ENCODE data around the gene IFITM5.

The IFITM5 gene

DNA sequence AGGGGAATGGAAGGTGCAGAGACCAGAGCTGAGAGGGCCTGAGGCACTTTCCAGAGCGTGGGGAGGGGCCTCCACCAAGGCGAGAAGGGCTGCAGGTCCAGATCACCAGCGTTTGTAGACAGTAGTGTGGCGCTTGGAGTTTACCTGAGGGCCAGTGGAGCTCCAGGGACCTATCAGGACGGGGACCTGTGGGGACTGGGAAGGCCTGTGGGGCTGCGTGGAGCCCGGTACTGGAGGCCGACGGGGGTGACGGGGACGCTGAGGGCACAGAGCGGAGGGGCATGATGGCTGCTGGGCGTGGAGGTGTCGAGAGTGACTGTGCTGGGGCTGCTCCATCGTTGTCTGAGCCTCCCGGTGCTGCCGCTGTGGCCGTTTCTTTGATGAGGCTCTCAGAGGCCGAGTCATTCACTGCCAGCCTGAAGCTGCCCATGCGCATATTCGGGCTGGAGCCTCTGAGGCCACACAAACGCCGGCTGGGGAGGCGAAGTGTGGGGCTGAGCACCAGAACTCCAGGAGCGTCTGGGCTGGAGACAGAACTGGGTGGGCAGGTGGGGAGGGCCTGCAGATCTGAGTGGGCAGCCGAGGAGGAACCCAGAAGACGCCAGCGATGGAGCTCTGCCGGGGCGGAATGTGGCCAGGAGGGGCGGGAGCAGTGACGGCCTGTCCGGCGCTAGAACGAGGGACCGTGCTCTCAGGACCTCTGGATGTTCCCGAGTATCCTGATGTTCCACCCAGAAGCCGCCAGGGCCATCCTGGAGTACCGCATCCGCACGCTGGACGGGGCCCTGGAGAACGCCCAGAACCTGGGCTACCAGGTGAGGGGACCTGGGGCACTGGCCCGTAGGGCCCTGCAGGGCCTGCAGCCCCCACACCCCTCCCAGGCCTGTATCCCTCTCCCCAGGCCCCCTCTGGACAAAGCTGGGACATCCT lies 7.8 kb downstream of the IFITM5 start:
- no peaks in the 10 kb centered on the region for H3K27me3 ChIP-seq (ENCODE audit: insufficient read depth, low read length, poor library complexity)
- H3K79me2 ChIP-seq (ENCODE audit: control insufficient read depth, insufficient read depth, low read length): no peaks in the 10 kb centered on the region
- H3K79me1 ChIP-seq (ENCODE audit: low read length): peaks cover 1% of the 10 kb centered on the region
- peak overlapping the region; percentile 71 for H3K9ac ChIP-seq (ENCODE audit: low read length)
- H3K23ac ChIP-seq (ENCODE audit: low read length): peak overlapping the region; percentile 98
- H3K36me3 ChIP-seq (ENCODE audit: control insufficient read depth, insufficient read depth, low read length): peaks cover 8% of the 10 kb centered on the region
- H3K27ac ChIP-seq (ENCODE audit: low read depth, low read length): peak overlapping the region; percentile 58
- H3K4me2 ChIP-seq (ENCODE audit: low read length): peak overlapping the region; percentile 40
- WGBS (ENCODE audit: extremely low coverage, insufficient coverage, low lambda C conversion rate): no CpG with 5 or more reads among the region's 44 CpGs
- H4K8ac ChIP-seq (ENCODE audit: low read depth, low read length): no peak overlapping the region
- H2BK5ac ChIP-seq (ENCODE audit: low read length): peak overlapping the region; percentile 67
- H3K56ac ChIP-seq (ENCODE audit: low read length): peak overlapping the region; percentile 77
- peaks cover 12% of the 10 kb centered on the region for H3K4me1 ChIP-seq (ENCODE audit: control insufficient read depth, low read depth, low read length)
- no peak overlapping the region for H3K18ac ChIP-seq (ENCODE audit: low read length)
- peak overlapping the region; percentile 69 for H2AK5ac ChIP-seq (ENCODE audit: low read length)
- DNase-seq: peak; percentile 70
- no peak overlapping the region for H2BK15ac ChIP-seq (replicated peaks; ENCODE audit: low read depth)
- H3K4ac ChIP-seq (ENCODE audit: low read depth, low read length): no peak overlapping the region
- no peak overlapping the region for H3K4me3 ChIP-seq (ENCODE audit: low read length)
- H2BK120ac ChIP-seq (ENCODE audit: low read depth, low read length): no peak overlapping the region
- no peak overlapping the region for H4K5ac ChIP-seq (ENCODE audit: low read length)

GRCh38 chr11:290621-291231 lies 8.6 kb downstream of the IFITM5 start:
- H2AK5ac ChIP-seq (ENCODE audit: low read length): no peak overlapping the region
- peaks cover 1% of the 10 kb centered on the region for H3K79me1 ChIP-seq (ENCODE audit: low read length)
- no peaks in the 10 kb centered on the region for H3K79me2 ChIP-seq (ENCODE audit: control insufficient read depth, insufficient read depth, low read length)
- WGBS (ENCODE audit: extremely low coverage, insufficient coverage, low lambda C conversion rate): no CpG with 5 or more reads among the region's 13 CpGs
- no peak overlapping the region for H3K4me3 ChIP-seq (ENCODE audit: low read length)
- H3K23ac ChIP-seq (ENCODE audit: low read length): peak overlapping the region; percentile 66
- peaks cover 8% of the 10 kb centered on the region for H3K36me3 ChIP-seq (ENCODE audit: control insufficient read depth, insufficient read depth, low read length)
- no peak overlapping the region for H4K5ac ChIP-seq (ENCODE audit: low read length)
- no peak overlapping the region for H3K4ac ChIP-seq (ENCODE audit: low read depth, low read length)
- no peak overlapping the region for H3K18ac ChIP-seq (ENCODE audit: low read length)
- no peak overlapping the region for H2BK15ac ChIP-seq (replicated peaks; ENCODE audit: low read depth)
- H3K4me2 ChIP-seq (ENCODE audit: low read length): peak overlapping the region; percentile 40
- peak overlapping the region; percentile 71 for H3K9ac ChIP-seq (ENCODE audit: low read length)
- no peak overlapping the region for H4K8ac ChIP-seq (ENCODE audit: low read depth, low read length)
- peak overlapping the region; percentile 58 for H3K27ac ChIP-seq (ENCODE audit: low read depth, low read length)
- DNase-seq: no peak
- H3K56ac ChIP-seq (ENCODE audit: low read length): peak overlapping the region; percentile 77
- H3K27me3 ChIP-seq (ENCODE audit: insufficient read depth, low read length, poor library complexity): no peaks in the 10 kb centered on the region
- H2BK120ac ChIP-seq (ENCODE audit: low read depth, low read length): no peak overlapping the region
- peaks cover 12% of the 10 kb centered on the region for H3K4me1 ChIP-seq (ENCODE audit: control insufficient read depth, low read depth, low read length)
- no peak overlapping the region for H2BK5ac ChIP-seq (ENCODE audit: low read length)

GRCh38 chr11:289712-290620 lies 9.4 kb downstream of the IFITM5 start:
- peak overlapping the region; percentile 66 for H3K4ac ChIP-seq (ENCODE audit: low read depth, low read length)
- H3K9ac ChIP-seq (ENCODE audit: low read length): peak overlapping the region; percentile 72
- H3K27ac ChIP-seq (ENCODE audit: low read depth, low read length): no peak overlapping the region
- peak overlapping the region; percentile 90 for H3K23ac ChIP-seq (ENCODE audit: low read length)
- no peak overlapping the region for H2BK15ac ChIP-seq (replicated peaks; ENCODE audit: low read depth)
- H3K4me2 ChIP-seq (ENCODE audit: low read length): peak overlapping the region; percentile 49
- peaks cover 1% of the 10 kb centered on the region for H3K79me1 ChIP-seq (ENCODE audit: low read length)
- H2AK5ac ChIP-seq (ENCODE audit: low read length): no peak overlapping the region
- H3K4me3 ChIP-seq (ENCODE audit: low read length): no peak overlapping the region
- no CpG with 5 or more reads among the region's 48 CpGs for WGBS (ENCODE audit: extremely low coverage, insufficient coverage, low lambda C conversion rate)
- peak overlapping the region; percentile 56 for H3K18ac ChIP-seq (ENCODE audit: low read length)
- H2BK120ac ChIP-seq (ENCODE audit: low read depth, low read length): peak overlapping the region; percentile 39
- H3K4me1 ChIP-seq (ENCODE audit: control insufficient read depth, low read depth, low read length): peaks cover 12% of the 10 kb centered on the region
- peaks cover 8% of the 10 kb centered on the region for H3K36me3 ChIP-seq (ENCODE audit: control insufficient read depth, insufficient read depth, low read length)
- no peaks in the 10 kb centered on the region for H3K27me3 ChIP-seq (ENCODE audit: insufficient read depth, low read length, poor library complexity)
- H4K8ac ChIP-seq (ENCODE audit: low read depth, low read length): no peak overlapping the region
- no peak for DNase-seq
- H2BK5ac ChIP-seq (ENCODE audit: low read length): no peak overlapping the region
- no peak overlapping the region for H4K5ac ChIP-seq (ENCODE audit: low read length)
- no peaks in the 10 kb centered on the region for H3K79me2 ChIP-seq (ENCODE audit: control insufficient read depth, insufficient read depth, low read length)
- H3K56ac ChIP-seq (ENCODE audit: low read length): peak overlapping the region; percentile 77

GRCh38 chr11:289398-289711 lies 10.0 kb downstream of the IFITM5 start:
- Histone ChIP-seq H3K27ac (ENCODE audit: low read depth, low read length) (no peak overlapping the region), H3K56ac (ENCODE audit: low read length) (peak overlapping the region; percentile 68), H2BK120ac (ENCODE audit: low read depth, low read length) (peak overlapping the region; percentile 39), H2BK15ac (replicated peaks; ENCODE audit: low read depth) (no peak overlapping the region), H3K4me1 (ENCODE audit: control insufficient read depth, low read depth, low read length) (peaks cover 12% of the 10 kb centered on the region), H4K5ac (ENCODE audit: low read length) (no peak overlapping the region), H2AK5ac (ENCODE audit: low read length) (no peak overlapping the region), H2BK5ac (ENCODE audit: low read length) (no peak overlapping the region), H3K4me2 (ENCODE audit: low read length) (peak overlapping the region; percentile 49), H4K8ac (ENCODE audit: low read depth, low read length) (no peak overlapping the region), H3K79me2 (ENCODE audit: control insufficient read depth, insufficient read depth, low read length) (no peaks in the 10 kb centered on the region), H3K23ac (ENCODE audit: low read length) (no peak overlapping the region), H3K18ac (ENCODE audit: low read length) (peak overlapping the region; percentile 56), H3K36me3 (ENCODE audit: control insufficient read depth, insufficient read depth, low read length) (peaks cover 6% of the 10 kb centered on the region), H3K4ac (ENCODE audit: low read depth, low read length) (peak overlapping the region; percentile 66), H3K79me1 (ENCODE audit: low read length) (peaks cover 1% of the 10 kb centered on the region), H3K4me3 (ENCODE audit: low read length) (no peak overlapping the region), H3K9ac (ENCODE audit: low read length) (peak overlapping the region; percentile 72), H3K27me3 (ENCODE audit: insufficient read depth, low read length, poor library complexity) (no peaks in the 10 kb centered on the region)
- no CpG with 5 or more reads among the region's 14 CpGs for WGBS (ENCODE audit: extremely low coverage, insufficient coverage, low lambda C conversion rate)
- DNase-seq: no peak

DNA sequence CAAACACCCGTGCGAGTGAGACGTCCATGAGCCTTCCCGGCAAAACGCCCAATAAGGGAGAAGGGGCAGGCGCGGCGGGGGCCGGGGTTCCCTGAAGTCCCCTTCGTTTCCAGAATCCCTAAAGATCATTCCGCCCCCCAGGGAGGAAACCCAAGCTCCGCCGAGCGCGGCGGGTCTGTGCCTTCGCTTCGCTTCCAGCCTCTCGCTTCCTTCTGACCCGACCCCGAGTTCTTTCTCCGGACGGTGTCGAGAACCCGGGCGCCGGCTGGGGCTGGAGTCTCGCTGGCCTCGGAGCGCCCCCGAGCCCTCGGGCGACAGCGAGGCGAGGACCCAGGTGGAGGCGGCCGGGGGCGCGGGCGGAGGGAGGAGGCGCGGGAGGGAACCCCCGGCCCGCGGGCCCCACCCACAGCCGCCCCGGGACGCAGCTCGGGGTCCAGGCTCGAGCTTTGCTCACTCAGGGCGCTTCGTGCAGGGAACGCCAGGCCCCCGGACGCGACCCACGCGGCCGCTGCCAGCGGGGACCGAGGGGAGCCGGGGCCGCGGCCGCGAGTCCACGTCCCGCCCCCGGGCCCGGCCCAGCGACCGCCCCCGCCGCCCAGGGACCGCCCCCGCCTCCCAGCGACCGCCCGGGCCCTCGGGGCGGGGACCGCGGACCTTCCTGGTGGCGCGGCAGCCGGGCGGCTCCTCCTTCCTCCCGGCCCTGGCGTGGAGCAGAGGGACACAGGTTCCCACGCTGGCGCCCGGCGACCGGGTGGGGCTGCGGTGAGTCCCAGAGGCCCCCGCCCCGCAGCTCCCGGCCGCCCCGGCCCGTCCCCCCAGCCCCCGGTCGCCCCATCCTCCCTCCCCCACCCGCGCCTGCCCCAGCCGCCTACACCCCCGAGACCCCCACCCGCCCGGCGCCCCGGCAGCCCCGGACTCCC lies 10.6 kb downstream of the IFITM5 start, which contains the start of gene PGGHG:
Gene PGGHG, plus strand, starts transcription at position 649 of the 920 bp plus-strand sequence. CDS start 691 bp downstream, outside the sequence.
- peak within 1 kb of the TSS; percentile 71 for H3K4me2 ChIP-seq (ENCODE audit: low read length)

More for the DNA sequence above, 10.6 kb downstream of the IFITM5 start, which contains the start of gene PGGHG:
- H2BK5ac ChIP-seq (ENCODE audit: low read length): no peak within 1 kb of the TSS
- H3K4me3 ChIP-seq (ENCODE audit: low read length): peak within 1 kb of the TSS; percentile 36
- DNase-seq: no peak
- no CpG with 5 or more reads among the region's 112 CpGs for WGBS (ENCODE audit: extremely low coverage, insufficient coverage, low lambda C conversion rate)
- H2BK120ac ChIP-seq (ENCODE audit: low read depth, low read length): peak within 1 kb of the TSS; percentile 39
- peaks cover 1% of the 10 kb centered on the region for H3K79me1 ChIP-seq (ENCODE audit: low read length)
- peaks cover 5% of the 10 kb centered on the region for H3K36me3 ChIP-seq (ENCODE audit: control insufficient read depth, insufficient read depth, low read length)
- H3K4me1 ChIP-seq (ENCODE audit: control insufficient read depth, low read depth, low read length): peaks cover 12% of the 10 kb centered on the region
- H3K9ac ChIP-seq (ENCODE audit: low read length): peak within 1 kb of the TSS; percentile 75
- H3K4ac ChIP-seq (ENCODE audit: low read depth, low read length): peak within 1 kb of the TSS; percentile 66
- peak within 1 kb of the TSS; percentile 90 for H3K23ac ChIP-seq (ENCODE audit: low read length)
- H2AK5ac ChIP-seq (ENCODE audit: low read length): no peak within 1 kb of the TSS
- peak within 1 kb of the TSS; percentile 88 for H3K56ac ChIP-seq (ENCODE audit: low read length)
- H3K79me2 ChIP-seq (ENCODE audit: control insufficient read depth, insufficient read depth, low read length): no peaks in the 10 kb centered on the region
- no peak within 1 kb of the TSS for H2BK15ac ChIP-seq (replicated peaks; ENCODE audit: low read depth)
- no peak within 1 kb of the TSS for H4K5ac ChIP-seq (ENCODE audit: low read length)
- H3K27ac ChIP-seq (ENCODE audit: low read depth, low read length): no peak within 1 kb of the TSS
- peak within 1 kb of the TSS; percentile 56 for H3K18ac ChIP-seq (ENCODE audit: low read length)
- H4K8ac ChIP-seq (ENCODE audit: low read depth, low read length): no peak within 1 kb of the TSS
- H3K27me3 ChIP-seq (ENCODE audit: insufficient read depth, low read length, poor library complexity): no peaks in the 10 kb centered on the region
